Activated T-helper 17 cell treated with anti-CD3 and anti-CD28 coated beads, Interleukin-2, amount 50 U/mL, for 72 hours (primary cell): ENCODE data around the gene MELTF. TPM values are rescaled to one million over a fixed set of nuclear protein-coding genes. Genes with fewer than 3 reads are reported as not detected.

Source experiments
- ATAC-seq: fragments of 150-1000 bp; cut with Tn5 transposase; replicated peaks from 2 replicates; pipeline ENCODE4 v1.10.0; 2021; ENCODE audit warnings: mild to moderate bottlenecking, moderate library complexity
- H3K27ac Mint-ChIP-seq: one replicate; pipeline ENCODE4 v1.8.0; 2022; ENCODE audit warnings: mixed read lengths
- H3K27me3 Mint-ChIP-seq: one replicate; pipeline ENCODE4 v1.8.0; 2022; ENCODE audit warnings: mixed read lengths
- H3K36me3 Mint-ChIP-seq: one replicate; pipeline ENCODE4 v1.8.0; 2022; ENCODE audit warnings: low read depth, mild to moderate bottlenecking, mixed read lengths
- H3K4me1 Mint-ChIP-seq: one replicate; pipeline ENCODE4 v1.8.0; 2022; ENCODE audit warnings: mixed read lengths
- H3K4me3 Mint-ChIP-seq: one replicate; pipeline ENCODE4 v1.8.0; 2022; ENCODE audit warnings: mild to moderate bottlenecking, mixed read lengths
- H3K9me3 Mint-ChIP-seq: one replicate; pipeline ENCODE4 v1.8.0; 2022; ENCODE audit warnings: mixed read lengths
- total RNA-seq, 2 donors: library from RNA; stranded (reverse); gene quantifications; one replicate each; pipeline ENCODE4 v1.2.3, GENCODE V29; 2022

Gene MELTF
- total RNA-seq, 2 donors from 2014 or later: 6.0 to 9.7 TPM

DNA sequence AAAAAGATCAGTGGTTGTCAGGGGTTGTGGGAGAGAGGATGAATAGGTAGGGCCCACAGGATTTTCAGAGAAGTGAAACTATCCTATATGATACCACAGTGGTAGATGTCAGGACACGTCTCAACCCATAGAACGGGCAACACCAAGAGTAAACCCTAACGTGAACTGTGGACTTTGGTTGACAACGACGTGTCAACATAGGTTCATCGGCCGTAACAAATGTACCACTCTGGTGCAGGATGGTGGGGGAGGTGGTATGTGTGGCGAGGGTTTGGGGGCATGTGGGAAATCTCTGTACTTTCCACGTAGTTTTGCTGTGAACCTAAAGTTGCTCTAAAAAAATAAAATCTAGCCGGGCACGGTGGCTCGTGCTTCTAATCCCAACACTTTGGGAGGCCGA lies 48.0 kb downstream of the MELTF start:
- Mint-ChIP-seq H3K27ac (no peak overlapping the region), H3K27me3 (peaks cover 17% of the 10 kb centered on the region), H3K9me3 (peaks cover 4% of the 10 kb centered on the region), H3K36me3 (no peaks in the 10 kb centered on the region), H3K4me3 (no peak overlapping the region), H3K4me1 (no peaks in the 10 kb centered on the region)
- no peak for ATAC-seq

DNA sequence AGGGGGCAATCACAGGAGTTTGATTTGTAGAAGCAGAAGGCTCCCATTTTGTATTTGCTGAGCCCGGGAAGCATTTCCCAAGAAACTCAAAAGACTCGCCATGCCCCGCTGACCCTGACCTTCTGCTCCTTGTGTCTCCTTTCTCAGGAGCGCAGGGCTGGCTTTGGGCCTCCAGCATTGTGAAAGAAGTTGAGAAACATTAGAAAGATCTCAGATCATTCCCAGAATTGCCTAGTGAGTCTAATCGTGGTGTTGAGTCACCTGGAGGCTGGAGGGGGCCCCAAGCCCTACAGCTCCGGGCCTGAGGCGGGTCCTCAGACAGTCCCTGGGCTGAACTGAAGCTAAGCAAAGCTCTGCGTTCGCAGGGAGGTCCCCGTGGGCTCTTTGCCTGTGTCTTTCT lies 50.1 kb downstream of the MELTF start:
- Mint-ChIP-seq H3K27me3 (peaks cover 14% of the 10 kb centered on the region), H3K9me3 (peaks cover 4% of the 10 kb centered on the region), H3K27ac (no peak overlapping the region), H3K36me3 (no peaks in the 10 kb centered on the region), H3K4me1 (no peaks in the 10 kb centered on the region), H3K4me3 (no peak overlapping the region)
- no peak for ATAC-seq

DNA sequence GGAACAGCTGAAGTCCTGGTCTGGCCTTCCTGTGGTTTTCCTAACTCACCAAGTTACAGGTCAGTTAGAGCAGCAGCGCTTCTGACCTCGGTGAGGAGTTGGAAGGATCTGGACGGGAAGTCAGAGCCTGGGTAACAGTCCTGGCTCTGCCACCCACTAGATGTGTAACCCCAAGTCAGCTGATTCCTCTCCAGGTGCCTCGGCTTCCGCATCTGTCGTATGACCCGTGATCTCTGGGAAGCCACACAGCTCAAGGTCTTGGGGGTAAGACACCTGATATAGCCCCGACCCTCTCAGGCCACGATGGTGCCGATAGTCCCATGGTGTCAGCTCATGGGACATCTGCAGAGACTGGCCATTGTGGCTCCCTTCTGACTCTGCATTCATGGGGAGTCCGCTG lies 52.7 kb downstream of the MELTF start:
- H3K27me3 Mint-ChIP-seq: peaks cover 11% of the 10 kb centered on the region

DNA sequence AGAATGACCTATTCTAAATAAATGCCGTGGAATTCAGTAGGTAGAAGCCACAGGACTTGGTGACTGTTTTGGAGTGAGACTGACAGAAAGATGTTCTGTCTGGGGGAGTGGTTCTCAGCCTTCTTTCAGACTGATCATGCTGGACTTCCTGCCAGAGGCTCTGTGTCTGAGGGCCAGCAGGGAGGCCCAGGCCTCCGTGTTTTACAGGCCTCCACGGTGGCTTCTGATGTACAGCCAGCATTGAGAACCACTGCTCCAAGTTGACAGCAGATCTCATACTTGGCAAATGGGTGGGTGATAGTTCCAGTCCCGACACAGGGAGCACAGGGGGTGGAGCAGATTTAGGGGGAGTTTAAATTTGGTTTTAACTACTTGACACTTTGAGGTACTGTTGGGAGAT lies 54.3 kb downstream of the MELTF start:
- Mint-ChIP-seq H3K4me1 (no peaks in the 10 kb centered on the region), H3K27ac (no peak overlapping the region), H3K4me3 (no peak overlapping the region), H3K36me3 (no peaks in the 10 kb centered on the region), H3K27me3 (peaks cover 11% of the 10 kb centered on the region), H3K9me3 (no peaks in the 10 kb centered on the region)
- no peak for ATAC-seq

More for the DNA sequence above, 52.7 kb downstream of the MELTF start:
- ATAC-seq: no peak
- Mint-ChIP-seq H3K4me1 (no peaks in the 10 kb centered on the region), H3K9me3 (no peaks in the 10 kb centered on the region), H3K27ac (no peak overlapping the region), H3K36me3 (no peaks in the 10 kb centered on the region), H3K4me3 (no peak overlapping the region)

DNA sequence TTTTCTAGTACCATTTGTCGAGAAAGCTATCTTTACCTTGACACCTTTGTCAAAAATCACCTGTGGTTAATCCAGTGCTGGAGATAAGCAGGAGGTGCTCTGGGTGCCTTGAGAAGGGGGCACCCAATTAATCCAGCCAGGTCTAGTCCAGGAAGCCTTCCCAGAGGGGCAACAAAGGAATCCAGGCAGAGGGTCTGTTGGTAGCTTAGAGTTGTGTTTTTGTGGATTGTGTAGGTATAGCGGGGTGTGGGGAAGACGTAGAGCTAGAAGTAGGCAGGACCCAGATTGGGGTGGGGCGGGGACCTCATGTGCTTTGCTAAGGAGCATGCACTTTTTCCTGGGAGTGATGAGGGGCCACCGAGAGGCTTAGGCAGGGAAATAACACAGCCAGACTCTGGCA lies 55.0 kb downstream of the MELTF start:
- Mint-ChIP-seq H3K9me3 (no peaks in the 10 kb centered on the region), H3K4me1 (no peaks in the 10 kb centered on the region), H3K4me3 (no peak overlapping the region), H3K27me3 (peaks cover 11% of the 10 kb centered on the region), H3K27ac (no peak overlapping the region), H3K36me3 (no peaks in the 10 kb centered on the region)
- ATAC-seq: no peak

DNA sequence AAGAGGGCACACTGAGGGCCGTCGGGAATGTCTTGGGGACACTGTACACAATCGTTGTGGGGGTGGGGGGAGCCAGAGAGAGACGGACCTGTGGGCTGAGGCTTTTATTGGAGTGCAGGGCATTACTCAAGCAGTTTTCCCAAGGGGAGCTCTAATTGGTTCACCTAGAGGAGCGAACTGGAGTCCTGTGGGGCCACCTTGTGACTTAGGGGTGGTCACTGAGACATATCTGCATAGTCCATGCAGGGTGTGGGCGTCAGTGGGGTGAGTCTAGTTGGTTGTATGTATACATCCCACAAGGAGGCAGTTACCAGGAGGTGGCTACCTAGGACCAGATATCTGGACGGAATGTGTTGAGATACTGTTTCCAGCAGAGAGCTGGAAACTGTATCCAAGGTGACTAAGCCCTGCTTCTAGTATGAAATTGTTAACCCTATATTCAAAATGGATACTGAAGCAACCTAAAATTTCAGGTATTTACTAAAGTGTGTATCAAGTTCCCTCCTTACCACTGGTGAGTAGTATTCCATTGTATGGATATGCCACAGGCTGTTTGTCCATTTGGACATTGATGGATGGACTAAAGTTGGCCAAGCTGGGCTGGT lies 58.4 kb downstream of the MELTF start:
- peak overlapping the region; percentile 75 for H3K4me3 Mint-ChIP-seq
- no peak for ATAC-seq
- no peaks in the 10 kb centered on the region for H3K4me1 Mint-ChIP-seq
- H3K27me3 Mint-ChIP-seq: peaks cover 11% of the 10 kb centered on the region
- H3K27ac Mint-ChIP-seq: no peak overlapping the region
- H3K36me3 Mint-ChIP-seq: no peaks in the 10 kb centered on the region
- no peaks in the 10 kb centered on the region for H3K9me3 Mint-ChIP-seq

DNA sequence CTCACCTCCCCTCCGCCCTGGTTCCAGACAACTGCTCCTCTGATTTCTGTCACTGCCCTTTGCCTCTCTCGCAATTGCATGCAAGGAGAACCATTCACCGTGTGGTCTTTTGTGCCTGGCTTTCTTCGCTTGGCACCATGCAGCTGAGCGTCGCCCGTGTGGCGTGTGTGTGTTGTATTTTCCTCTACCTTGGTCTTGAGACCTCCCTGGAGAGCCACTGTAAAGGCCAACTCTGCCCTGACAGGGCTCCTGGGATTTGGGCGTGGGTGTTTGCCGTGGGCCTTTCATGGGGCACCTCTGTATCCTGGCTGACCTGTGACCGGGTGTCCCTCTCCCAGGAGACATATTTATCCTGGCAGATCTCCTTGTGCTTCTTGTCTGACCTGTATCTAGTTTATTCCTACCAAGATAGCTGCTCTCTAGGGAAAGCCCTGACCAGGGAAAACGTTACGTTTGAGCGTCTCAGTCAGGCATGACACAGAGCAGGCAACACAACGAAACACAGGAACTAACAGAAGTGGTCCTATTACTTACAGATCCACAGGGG lies 59.0 kb downstream of the MELTF start:
- Mint-ChIP-seq H3K27ac (peak overlapping the region; percentile 49), H3K4me3 (peak overlapping the region; percentile 75), H3K4me1 (no peaks in the 10 kb centered on the region), H3K36me3 (no peaks in the 10 kb centered on the region), H3K27me3 (peaks cover 11% of the 10 kb centered on the region), H3K9me3 (no peaks in the 10 kb centered on the region)
- no peak for ATAC-seq

DNA sequence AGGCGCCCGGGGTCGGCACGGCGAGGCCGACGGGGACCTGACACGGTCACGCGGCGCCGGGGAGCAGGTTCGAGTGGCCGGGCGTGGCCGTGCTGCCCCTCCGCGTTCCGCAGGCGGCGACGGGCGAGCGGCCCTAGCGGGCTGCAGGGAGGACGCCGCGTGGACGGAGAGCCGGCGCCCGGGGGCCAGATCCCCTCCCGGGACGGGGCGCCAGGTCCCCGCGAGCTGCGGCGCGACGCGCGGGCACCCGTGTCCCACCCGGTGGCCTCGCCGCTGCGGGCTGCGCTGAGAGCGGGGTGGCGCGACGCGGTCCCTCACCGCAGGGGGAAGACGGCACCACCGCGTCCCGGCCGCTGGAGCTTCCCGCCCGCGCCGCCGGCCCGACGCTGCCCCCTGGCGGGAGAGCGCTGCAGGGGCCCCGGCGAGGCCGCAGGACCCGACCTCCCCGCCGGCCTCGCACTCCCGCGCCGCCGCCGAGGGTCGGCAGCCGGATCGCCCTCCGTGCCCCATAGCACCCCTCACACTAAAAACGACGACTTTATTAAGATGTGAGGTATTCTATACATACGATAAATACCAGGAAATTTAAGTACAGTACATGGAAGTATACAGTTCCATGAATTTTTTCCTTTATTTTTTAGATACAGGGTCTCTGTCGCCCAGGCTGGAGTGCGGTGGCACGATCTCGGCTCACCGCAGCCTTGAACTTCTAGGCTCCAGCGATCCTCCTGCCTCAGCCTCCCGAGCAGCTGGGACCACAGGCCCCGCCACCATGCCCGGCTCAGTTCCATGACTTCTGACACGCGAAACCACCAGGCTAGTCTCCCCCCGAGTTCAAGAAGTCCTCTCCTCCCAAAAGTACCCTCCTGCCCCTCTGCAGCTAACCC lies 59.7 kb downstream of the MELTF start:
- peak; percentile 80 for ATAC-seq

DNA sequence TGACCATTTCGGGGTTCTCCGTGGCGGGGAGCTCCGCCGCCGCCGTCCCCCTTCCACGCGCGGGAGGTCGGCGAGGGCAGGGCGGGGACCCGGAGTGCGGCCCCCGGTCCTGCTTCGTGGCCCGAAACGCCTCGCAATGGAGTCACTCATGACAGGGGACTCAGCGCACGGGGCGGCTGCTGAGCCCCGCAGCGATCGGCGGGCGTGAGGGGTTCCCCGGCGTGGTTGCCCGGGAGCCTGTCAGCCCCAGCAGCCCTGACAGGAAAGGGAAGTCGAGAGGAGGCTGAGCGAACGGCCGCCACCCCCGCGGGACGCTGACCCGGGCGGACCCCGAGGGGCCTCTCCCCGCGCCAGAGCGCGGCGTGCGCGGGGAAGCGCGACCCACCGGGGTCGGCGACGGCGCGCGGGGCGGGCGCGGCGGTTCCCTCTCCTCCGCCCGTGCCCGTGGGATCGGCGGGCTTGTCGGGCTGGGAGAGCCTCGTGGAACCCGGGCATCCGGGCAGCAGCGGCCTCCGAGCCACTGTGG lies 60.4 kb downstream of the MELTF start:
- Mint-ChIP-seq H3K4me3 (peak overlapping the region; percentile 37), H3K27ac (no peak overlapping the region), H3K27me3 (peaks cover 8% of the 10 kb centered on the region), H3K9me3 (no peaks in the 10 kb centered on the region), H3K36me3 (no peaks in the 10 kb centered on the region), H3K4me1 (no peaks in the 10 kb centered on the region)
- peak; percentile 64 for ATAC-seq

More for the DNA sequence above, 59.7 kb downstream of the MELTF start:
- no peaks in the 10 kb centered on the region for H3K9me3 Mint-ChIP-seq
- peaks cover 11% of the 10 kb centered on the region for H3K27me3 Mint-ChIP-seq
- H3K36me3 Mint-ChIP-seq: no peaks in the 10 kb centered on the region
- peak overlapping the region; percentile 49 for H3K27ac Mint-ChIP-seq
- H3K4me1 Mint-ChIP-seq: no peaks in the 10 kb centered on the region
- peak overlapping the region; percentile 75 for H3K4me3 Mint-ChIP-seq

DNA sequence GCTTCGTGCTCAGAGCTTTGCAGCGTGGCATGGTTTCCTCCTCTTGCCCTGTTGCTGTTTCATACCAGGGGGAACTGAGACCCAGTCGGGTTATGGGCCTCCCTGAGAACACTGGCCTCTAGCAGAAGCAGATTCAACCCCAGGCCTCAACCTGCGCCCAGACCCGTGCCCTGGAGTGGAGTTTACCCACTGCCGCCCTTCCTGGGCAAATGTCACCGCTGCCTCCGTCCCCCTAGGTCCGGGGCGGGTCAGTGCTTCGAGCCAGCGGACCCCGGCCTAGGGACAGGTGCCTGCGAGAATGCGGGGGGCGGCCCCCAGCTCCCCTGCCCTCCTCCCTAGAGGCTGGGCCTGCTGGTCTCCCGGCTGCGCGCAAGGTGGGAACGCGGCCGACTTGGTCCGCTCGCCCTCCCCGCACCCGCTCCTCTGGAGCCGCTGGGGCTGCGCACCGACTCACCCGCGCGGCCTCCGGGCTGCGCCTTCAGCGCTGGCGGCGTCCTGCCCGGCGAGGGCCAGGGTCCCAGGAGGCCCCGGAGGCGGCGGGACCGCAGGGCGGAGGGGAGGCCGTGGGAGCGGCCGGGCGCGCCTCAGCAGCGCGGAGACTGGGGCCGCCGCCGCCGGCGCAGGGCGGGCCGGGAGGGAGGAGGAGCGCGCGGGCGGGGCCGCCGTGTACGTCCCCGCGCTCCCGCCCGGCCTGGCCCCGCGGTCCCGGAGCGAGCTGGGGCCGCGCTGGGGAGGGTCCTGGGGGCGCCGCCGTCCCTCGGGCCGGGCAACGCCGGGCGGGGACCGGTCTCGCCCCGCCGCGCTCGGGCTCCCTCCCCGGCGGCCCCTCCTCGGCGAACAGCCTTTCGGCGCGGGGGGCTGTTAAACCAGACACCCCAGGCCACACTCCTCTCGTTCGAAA lies 61.1 kb downstream of the MELTF start, which contains the start of gene PIGZ:
Gene PIGZ (minus strand): TSS at position 601 of the 901 bp plus-strand sequence. CDS start 16,802 bp downstream, outside the sequence.
- peak; percentile 80 for ATAC-seq
- Mint-ChIP-seq H3K4me3 (peak within 1 kb of the TSS; percentile 58), H3K27ac (no peak within 1 kb of the TSS), H3K36me3 (no peaks in the 10 kb centered on the region), H3K9me3 (no peaks in the 10 kb centered on the region), H3K4me1 (no peaks in the 10 kb centered on the region), H3K27me3 (peaks cover 8% of the 10 kb centered on the region)

DNA sequence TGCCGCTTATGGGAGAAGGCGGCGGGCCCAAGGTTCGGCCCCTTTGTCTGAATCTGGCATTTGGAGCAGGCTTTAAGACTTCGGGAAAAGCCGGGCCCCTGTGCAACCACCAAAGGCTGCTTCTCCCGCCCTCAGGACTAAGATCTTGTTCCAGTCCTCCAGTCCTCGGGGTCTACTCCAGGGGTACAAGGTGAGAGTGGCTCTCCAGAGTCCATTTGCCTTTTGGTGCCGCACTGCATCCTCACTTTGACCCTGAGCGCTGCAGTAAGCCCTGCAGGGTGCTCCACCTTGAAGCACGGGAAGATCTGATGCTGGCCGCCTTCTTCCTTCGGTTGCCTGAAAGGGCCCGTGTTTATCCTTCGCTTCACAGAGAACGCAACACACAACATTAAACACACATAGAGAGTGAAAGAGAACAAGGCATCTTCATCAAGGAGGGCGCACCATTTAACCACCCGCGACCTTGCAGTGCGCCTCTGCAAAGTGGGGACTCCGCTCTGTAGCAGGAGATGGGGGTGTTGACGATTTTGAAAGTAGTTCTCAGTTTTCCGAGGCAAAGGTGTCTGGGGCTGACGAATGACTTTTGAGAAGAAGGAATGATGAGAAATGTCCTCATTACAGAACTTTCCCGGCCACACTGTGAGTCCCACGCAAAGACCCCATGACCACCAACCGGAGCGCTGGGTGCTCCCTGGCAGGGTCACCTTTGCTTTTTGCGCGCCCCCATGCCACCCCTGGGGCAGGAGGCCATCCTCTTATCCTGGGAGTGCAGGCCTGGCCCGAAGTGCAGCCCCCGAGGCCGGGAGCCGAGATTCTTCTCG lies 62.0 kb downstream of the MELTF start:
- H3K27me3 Mint-ChIP-seq: peaks cover 8% of the 10 kb centered on the region
- no peaks in the 10 kb centered on the region for H3K4me1 Mint-ChIP-seq
- H3K4me3 Mint-ChIP-seq: peak overlapping the region; percentile 58
- no peak overlapping the region for H3K27ac Mint-ChIP-seq
- no peak for ATAC-seq
- H3K36me3 Mint-ChIP-seq: no peaks in the 10 kb centered on the region
- H3K9me3 Mint-ChIP-seq: no peaks in the 10 kb centered on the region

DNA sequence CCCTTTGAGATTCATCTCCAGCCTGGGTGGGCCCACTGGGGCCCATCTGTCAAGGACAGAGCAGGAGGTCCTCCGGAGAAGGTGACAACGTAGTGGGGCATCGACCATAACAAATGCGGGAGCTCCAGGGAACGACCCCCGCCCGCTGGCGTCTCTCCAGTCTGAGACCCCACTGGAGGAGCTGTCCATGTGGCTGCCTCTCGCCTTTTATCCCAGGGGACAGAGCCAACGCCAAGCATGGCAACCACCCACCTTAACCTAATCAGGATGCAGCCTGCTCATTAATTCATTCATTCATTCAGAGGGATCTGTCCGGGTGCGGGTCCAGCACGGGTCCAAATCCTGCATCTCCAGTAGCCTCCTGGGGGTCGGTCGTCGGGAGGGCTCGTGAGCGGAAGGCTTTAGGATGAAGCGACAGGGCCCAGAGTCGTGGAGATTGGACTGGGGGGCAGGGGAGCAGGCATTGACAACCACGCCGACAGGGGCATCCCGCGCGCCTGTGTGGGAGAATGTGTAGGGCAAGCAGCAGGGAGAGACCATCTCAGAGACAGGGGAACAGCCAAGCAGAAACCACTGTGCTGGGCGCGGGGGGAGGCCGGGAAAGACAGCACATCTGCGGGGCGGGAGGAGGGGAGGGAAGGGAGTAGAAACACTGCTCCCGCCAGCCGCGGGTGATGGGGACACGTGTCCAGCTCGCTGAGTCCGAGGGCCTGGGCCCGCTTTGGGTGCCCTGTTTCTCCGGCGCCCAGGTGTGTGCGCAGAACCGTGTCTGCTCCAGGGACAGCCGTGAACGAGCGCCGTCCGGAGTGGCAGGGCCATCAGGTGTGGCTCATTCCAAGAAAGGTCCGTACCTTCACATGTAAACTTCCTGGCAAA lies 62.9 kb downstream of the MELTF start:
- Mint-ChIP-seq H3K27ac (no peak overlapping the region), H3K36me3 (no peaks in the 10 kb centered on the region), H3K27me3 (peaks cover 8% of the 10 kb centered on the region), H3K4me1 (no peaks in the 10 kb centered on the region), H3K9me3 (no peaks in the 10 kb centered on the region), H3K4me3 (peak overlapping the region; percentile 16)
- no peak for ATAC-seq

DNA sequence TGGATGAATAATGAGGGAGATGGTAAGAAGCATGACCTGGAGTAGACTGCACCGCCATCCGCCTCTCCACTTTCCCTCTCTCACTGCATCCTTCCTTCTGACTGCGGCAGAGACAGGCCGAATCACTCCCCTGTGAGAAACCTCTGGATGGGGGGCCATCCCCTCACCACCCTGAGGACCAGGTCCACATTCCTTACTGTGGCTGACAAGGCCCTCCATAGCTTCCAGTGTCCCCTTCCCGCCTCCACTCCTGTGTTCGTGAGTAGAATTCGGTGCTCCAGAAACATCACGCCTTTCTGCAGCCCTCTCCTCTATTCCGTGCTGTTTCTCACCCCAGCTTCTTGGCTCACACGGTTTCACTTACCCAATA lies 63.8 kb downstream of the MELTF start:
- no peak overlapping the region for H3K27ac Mint-ChIP-seq
- H3K9me3 Mint-ChIP-seq: no peaks in the 10 kb centered on the region
- no peak overlapping the region for H3K4me3 Mint-ChIP-seq
- no peaks in the 10 kb centered on the region for H3K36me3 Mint-ChIP-seq
- no peak for ATAC-seq
- H3K4me1 Mint-ChIP-seq: no peaks in the 10 kb centered on the region
- H3K27me3 Mint-ChIP-seq: peaks cover 5% of the 10 kb centered on the region
